WTC11 (cell line): ENCODE results near the gene CACNA1E. TPM values are rescaled to one million over a fixed set of nuclear protein-coding genes. Genes with fewer than 3 reads are reported as not detected.

Source experiments
- ATAC-seq: fragments of 200-7000 bp; cut with Tn5 transposase; 2 replicates; pipeline ENCODE4 v1.10.0; 2021; ENCODE audit warnings: mild to moderate bottlenecking, moderate library complexity
- CTCF ChIA-PET: fragments of 300-600 bp; sonication (Branson Sonifier 250); formaldehyde crosslinking; loops from one replicate; lab custom pipeline; 2021; ENCODE audit warnings: antibody characterized with exemption; lab: Charles Lee
- POLR2A ChIA-PET: fragments of 350-600 bp; sonication (Branson Sonifier 250); formaldehyde crosslinking; loops from one replicate; lab custom pipeline; 2021; ENCODE audit warnings: antibody characterized with exemption; lab: Charles Lee
- DNase-seq: peaks from one replicate; pipeline ENCODE4 v3.0.0; 2021; ENCODE audit warnings: low spot score
- H3K27ac Mint-ChIP-seq: 2 replicates; pipeline ENCODE4 v1.8.0; 2021; ENCODE audit warnings: mixed read lengths
- H3K27me3 Mint-ChIP-seq: 2 replicates; pipeline ENCODE4 v1.8.0; 2021; ENCODE audit warnings: low read depth, mild to moderate bottlenecking, moderate library complexity, mixed read lengths
- H3K36me3 Mint-ChIP-seq: 2 replicates; pipeline ENCODE4 v1.8.0; 2021; ENCODE audit warnings: mixed read lengths
- H3K4me1 Mint-ChIP-seq: 2 replicates; pipeline ENCODE4 v1.8.0; 2022; ENCODE audit warnings: mixed read lengths
- H3K4me3 Mint-ChIP-seq: 2 replicates; pipeline ENCODE4 v1.8.0; 2021; ENCODE audit warnings: mild to moderate bottlenecking, moderate library complexity, mixed read lengths
- H3K9me3 Mint-ChIP-seq: 2 replicates; pipeline ENCODE4 v1.8.0; 2021; ENCODE audit warnings: mixed read lengths
- CREM ChIP-seq: sonication (generic); formaldehyde crosslinking; IDR thresholded peaks from 2 replicates; pipeline ENCODE4 v1.8.1; 2022; ENCODE audit warnings: mild to moderate bottlenecking, missing genetic modification reagents, moderate library complexity
- EMX1 ChIP-seq: fragments of 250-450 bp; sonication (Bioruptor Pico); IDR thresholded peaks from 2 replicates; pipeline ENCODE4 v1.8.0; 2021; ENCODE audit warnings: mild to moderate bottlenecking
- RORB ChIP-seq: fragments of 250-450 bp; sonication (Bioruptor Pico); IDR thresholded peaks from 2 replicates; pipeline ENCODE4 v1.9.0; 2021; ENCODE audit warnings: mild to moderate bottlenecking
- TEAD1 ChIP-seq: sonication (generic); formaldehyde crosslinking; IDR thresholded peaks from 2 replicates; pipeline ENCODE4 v1.8.0; 2022; ENCODE audit warnings: mild to moderate bottlenecking, missing genetic modification reagents
- ZNF396 ChIP-seq: fragments of 250-450 bp; sonication (Bioruptor Pico); IDR thresholded peaks from 2 replicates; pipeline ENCODE4 v1.8.0; 2021; ENCODE audit warnings: mild to moderate bottlenecking, moderate library complexity, borderline replicate concordance
- ZNF416 ChIP-seq: fragments of 250-450 bp; sonication (Bioruptor Pico); IDR thresholded peaks from 2 replicates; pipeline ENCODE4 v1.9.0; 2021; ENCODE audit warnings: mild to moderate bottlenecking, inconsistent platforms
- total RNA-seq: library from RNA; stranded (reverse); gene quantifications from 3 replicates; pipeline ENCODE4 v1.2.3, GENCODE V29; 2021
- TF ChIP-seq, protein P1 (sequence below): sonication (generic); formaldehyde crosslinking; IDR thresholded peaks from 2 replicates; pipeline ENCODE4 v1.8.0; 2023; ENCODE audit warnings: mild to moderate bottlenecking, missing genetic modification reagents
- TF ChIP-seq, protein P2 (sequence below): sonication (generic); formaldehyde crosslinking; IDR thresholded peaks from 2 replicates; pipeline ENCODE4 v1.8.0; 2022; ENCODE audit warnings: missing genetic modification reagents
- TF ChIP-seq, protein P3 (sequence below): sonication (generic); formaldehyde crosslinking; IDR thresholded peaks from 2 replicates; pipeline ENCODE4 v1.8.0; 2023; ENCODE audit warnings: missing genetic modification reagents, mild to moderate bottlenecking, borderline replicate concordance
- TF ChIP-seq, protein P4 (sequence below): sonication (generic); formaldehyde crosslinking; IDR thresholded peaks from 2 replicates; pipeline ENCODE4 v1.8.0; 2022; ENCODE audit warnings: mild to moderate bottlenecking, missing genetic modification reagents

CACNA1E gene
- total RNA-seq, 1 experiment from 2014 or later = 0.63 TPM

DNA sequence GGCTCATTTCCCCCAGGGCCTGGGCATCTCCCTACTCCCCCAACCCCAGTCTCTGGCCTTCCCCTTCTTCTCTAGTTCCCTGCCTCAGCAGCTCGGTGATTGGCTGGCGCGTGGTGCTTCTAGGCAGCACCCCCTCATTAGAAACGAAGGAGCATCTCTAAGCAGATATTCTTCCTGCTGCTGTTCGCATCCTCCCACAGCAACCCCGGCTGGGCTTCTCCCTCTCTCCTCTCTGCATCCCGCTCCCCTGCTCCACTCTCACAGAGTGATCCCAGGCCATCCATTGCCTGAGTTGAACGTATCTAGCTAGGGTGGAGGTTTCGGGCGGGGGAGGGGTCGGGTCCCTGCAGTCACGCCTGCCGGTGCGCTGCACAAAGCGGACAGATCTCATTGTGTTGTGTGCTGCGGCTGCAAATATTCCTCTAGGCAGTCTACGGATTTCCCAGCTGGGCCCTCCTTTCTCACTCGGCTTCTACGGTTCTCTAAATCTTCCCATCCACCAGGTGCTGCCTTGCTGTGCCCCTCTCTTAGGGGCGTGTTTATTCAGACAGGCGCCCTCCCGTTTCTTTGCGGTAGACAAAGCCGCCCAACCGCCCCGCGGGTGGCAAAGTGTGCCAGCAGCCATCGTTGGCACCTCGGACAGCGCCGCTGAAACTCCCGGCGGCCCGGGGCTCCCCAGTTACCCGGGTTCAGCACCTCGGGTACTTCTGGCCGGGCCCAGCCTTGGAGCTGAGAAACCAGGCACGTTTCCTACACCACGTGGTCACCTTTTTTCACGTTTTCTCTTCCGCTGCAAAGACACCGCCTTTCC is 2.2 kb downstream of the CACNA1E start (continued):
- TF ChIP-seq TEAD1 (CRISPR knock-in tag) (peak; percentile 79), EMX1 (no peak), RORB (CRISPR knock-in tag) (no peak), CREM (CRISPR knock-in tag) (no peak)
- TF ChIP-seq, protein P1, sequence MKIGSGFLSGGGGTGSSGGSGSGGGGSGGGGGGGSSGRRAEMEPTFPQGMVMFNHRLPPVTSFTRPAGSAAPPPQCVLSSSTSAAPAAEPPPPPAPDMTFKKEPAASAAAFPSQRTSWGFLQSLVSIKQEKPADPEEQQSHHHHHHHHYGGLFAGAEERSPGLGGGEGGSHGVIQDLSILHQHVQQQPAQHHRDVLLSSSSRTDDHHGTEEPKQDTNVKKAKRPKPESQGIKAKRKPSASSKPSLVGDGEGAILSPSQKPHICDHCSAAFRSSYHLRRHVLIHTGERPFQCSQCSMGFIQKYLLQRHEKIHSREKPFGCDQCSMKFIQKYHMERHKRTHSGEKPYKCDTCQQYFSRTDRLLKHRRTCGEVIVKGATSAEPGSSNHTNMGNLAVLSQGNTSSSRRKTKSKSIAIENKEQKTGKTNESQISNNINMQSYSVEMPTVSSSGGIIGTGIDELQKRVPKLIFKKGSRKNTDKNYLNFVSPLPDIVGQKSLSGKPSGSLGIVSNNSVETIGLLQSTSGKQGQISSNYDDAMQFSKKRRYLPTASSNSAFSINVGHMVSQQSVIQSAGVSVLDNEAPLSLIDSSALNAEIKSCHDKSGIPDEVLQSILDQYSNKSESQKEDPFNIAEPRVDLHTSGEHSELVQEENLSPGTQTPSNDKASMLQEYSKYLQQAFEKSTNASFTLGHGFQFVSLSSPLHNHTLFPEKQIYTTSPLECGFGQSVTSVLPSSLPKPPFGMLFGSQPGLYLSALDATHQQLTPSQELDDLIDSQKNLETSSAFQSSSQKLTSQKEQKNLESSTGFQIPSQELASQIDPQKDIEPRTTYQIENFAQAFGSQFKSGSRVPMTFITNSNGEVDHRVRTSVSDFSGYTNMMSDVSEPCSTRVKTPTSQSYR (CRISPR knock-in tag) = 0 out of 2 replicates have a peak, but pooled peaks have one; percentile 62
- TF ChIP-seq, protein P2, sequence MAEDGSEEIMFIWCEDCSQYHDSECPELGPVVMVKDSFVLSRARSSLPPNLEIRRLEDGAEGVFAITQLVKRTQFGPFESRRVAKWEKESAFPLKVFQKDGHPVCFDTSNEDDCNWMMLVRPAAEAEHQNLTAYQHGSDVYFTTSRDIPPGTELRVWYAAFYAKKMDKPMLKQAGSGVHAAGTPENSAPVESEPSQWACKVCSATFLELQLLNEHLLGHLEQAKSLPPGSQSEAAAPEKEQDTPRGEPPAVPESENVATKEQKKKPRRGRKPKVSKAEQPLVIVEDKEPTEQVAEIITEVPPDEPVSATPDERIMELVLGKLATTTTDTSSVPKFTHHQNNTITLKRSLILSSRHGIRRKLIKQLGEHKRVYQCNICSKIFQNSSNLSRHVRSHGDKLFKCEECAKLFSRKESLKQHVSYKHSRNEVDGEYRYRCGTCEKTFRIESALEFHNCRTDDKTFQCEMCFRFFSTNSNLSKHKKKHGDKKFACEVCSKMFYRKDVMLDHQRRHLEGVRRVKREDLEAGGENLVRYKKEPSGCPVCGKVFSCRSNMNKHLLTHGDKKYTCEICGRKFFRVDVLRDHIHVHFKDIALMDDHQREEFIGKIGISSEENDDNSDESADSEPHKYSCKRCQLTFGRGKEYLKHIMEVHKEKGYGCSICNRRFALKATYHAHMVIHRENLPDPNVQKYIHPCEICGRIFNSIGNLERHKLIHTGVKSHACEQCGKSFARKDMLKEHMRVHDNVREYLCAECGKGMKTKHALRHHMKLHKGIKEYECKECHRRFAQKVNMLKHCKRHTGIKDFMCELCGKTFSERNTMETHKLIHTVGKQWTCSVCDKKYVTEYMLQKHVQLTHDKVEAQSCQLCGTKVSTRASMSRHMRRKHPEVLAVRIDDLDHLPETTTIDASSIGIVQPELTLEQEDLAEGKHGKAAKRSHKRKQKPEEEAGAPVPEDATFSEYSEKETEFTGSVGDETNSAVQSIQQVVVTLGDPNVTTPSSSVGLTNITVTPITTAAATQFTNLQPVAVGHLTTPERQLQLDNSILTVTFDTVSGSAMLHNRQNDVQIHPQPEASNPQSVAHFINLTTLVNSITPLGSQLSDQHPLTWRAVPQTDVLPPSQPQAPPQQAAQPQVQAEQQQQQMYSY (CRISPR knock-in tag) = no peak
- TF ChIP-seq, protein P3, sequence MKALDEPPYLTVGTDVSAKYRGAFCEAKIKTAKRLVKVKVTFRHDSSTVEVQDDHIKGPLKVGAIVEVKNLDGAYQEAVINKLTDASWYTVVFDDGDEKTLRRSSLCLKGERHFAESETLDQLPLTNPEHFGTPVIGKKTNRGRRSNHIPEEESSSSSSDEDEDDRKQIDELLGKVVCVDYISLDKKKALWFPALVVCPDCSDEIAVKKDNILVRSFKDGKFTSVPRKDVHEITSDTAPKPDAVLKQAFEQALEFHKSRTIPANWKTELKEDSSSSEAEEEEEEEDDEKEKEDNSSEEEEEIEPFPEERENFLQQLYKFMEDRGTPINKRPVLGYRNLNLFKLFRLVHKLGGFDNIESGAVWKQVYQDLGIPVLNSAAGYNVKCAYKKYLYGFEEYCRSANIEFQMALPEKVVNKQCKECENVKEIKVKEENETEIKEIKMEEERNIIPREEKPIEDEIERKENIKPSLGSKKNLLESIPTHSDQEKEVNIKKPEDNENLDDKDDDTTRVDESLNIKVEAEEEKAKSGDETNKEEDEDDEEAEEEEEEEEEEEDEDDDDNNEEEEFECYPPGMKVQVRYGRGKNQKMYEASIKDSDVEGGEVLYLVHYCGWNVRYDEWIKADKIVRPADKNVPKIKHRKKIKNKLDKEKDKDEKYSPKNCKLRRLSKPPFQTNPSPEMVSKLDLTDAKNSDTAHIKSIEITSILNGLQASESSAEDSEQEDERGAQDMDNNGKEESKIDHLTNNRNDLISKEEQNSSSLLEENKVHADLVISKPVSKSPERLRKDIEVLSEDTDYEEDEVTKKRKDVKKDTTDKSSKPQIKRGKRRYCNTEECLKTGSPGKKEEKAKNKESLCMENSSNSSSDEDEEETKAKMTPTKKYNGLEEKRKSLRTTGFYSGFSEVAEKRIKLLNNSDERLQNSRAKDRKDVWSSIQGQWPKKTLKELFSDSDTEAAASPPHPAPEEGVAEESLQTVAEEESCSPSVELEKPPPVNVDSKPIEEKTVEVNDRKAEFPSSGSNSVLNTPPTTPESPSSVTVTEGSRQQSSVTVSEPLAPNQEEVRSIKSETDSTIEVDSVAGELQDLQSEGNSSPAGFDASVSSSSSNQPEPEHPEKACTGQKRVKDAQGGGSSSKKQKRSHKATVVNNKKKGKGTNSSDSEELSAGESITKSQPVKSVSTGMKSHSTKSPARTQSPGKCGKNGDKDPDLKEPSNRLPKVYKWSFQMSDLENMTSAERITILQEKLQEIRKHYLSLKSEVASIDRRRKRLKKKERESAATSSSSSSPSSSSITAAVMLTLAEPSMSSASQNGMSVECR (CRISPR knock-in tag) = peak; percentile 59; the same call in 1 of the 2 replicates

DNA sequence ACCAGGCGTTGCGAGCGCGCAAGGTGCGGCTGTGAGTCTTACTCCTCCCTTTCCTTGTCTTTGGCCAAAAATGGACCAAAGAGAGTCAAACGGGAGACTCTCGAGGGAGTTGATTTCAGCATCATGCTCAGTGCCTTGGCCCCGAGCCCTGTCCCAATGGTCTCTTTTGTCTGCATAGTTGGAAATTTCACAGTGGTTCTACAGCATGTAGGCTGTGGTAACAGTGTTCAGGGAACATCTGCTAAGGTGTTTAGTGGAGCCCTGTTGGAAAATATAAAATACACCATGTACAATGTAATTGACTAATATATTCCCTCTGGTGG is 2.7 kb downstream of the CACNA1E start:
- no peak for ATAC-seq
- H3K27ac Mint-ChIP-seq = no peak overlapping the region
- TF ChIP-seq, protein P2 (CRISPR knock-in tag) = no peak
- TF ChIP-seq, protein P4, sequence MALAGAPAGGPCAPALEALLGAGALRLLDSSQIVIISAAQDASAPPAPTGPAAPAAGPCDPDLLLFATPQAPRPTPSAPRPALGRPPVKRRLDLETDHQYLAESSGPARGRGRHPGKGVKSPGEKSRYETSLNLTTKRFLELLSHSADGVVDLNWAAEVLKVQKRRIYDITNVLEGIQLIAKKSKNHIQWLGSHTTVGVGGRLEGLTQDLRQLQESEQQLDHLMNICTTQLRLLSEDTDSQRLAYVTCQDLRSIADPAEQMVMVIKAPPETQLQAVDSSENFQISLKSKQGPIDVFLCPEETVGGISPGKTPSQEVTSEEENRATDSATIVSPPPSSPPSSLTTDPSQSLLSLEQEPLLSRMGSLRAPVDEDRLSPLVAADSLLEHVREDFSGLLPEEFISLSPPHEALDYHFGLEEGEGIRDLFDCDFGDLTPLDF (CRISPR knock-in tag) = no peak
- TF ChIP-seq ZNF396 (CRISPR knock-in tag) (no peak), ZNF416 (CRISPR knock-in tag) (no peak)
- TF ChIP-seq, protein P1 (CRISPR knock-in tag) = 0 out of 2 replicates have a peak, but pooled peaks have one; percentile 8
- TF ChIP-seq, all 79 proteins: peak for 1
- ChIA-PET CTCF (interaction anchor here (1.0 to 7.1 kb wide), 5 partner anchors 24 to 595 kb away, joined by 3 to 62 read pairs (median 4); no protein-coding TSS in a partner anchor), POLR2A (no interaction called here)
- no peaks in the 10 kb centered on the region for H3K36me3 Mint-ChIP-seq
- H3K4me3 Mint-ChIP-seq = peak overlapping the region; percentile 65
- H3K9me3 Mint-ChIP-seq = no peaks in the 10 kb centered on the region
- DNase-seq = no peak
- peaks cover 84% of the 10 kb centered on the region for H3K27me3 Mint-ChIP-seq
- H3K4me1 Mint-ChIP-seq = peaks cover 36% of the 10 kb centered on the region
